GM21526 (cell line): Measurements from ENCODE around the gene NLGN4X.

Source experiments
- ATAC-seq: cut with Tn5 transposase; IDR thresholded peaks from one replicate; pipeline ENCODE4 v1.9.1; 2021; ENCODE audit warnings: moderate library complexity; ENCODE audit not compliant: unreplicated experiment, low FRiP score

NLGN4X gene

GRCh38 chrX:6228720-6229119 is at the start of gene NLGN4X:
NLGN4X (minus strand) TSS chrX:6228867; CDS start chrX:6151466, 77,401 bp downstream.
- no peak for ATAC-seq

DNA sequence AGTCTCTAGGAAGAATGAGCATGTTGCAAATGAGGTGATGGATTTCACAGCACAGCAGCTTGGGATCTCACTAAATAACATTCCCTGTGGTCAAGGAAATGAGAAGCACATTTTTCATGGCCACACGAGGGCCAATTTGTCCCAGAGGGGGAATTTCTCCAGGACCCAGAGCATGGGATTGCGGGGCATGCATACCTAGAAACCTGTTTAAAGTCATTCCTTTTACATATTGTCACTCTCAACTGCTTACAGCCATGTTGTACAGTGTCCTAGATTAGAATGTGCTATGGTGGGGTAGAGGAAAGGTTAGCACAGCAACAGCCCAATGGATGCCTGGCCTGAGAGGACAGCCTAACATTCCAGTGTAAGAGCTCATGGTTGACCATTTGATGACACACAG is 37.4 kb upstream of the NLGN4X start:
- ATAC-seq, result no peak

- no peak for ATAC-seq
Measured at GRCh38 chrX:6262959-6263358, 34.3 kb upstream of the NLGN4X start.

GRCh38 chrX:6257025-6257424 is 28.4 kb upstream of the NLGN4X start:
- no peak for ATAC-seq

DNA sequence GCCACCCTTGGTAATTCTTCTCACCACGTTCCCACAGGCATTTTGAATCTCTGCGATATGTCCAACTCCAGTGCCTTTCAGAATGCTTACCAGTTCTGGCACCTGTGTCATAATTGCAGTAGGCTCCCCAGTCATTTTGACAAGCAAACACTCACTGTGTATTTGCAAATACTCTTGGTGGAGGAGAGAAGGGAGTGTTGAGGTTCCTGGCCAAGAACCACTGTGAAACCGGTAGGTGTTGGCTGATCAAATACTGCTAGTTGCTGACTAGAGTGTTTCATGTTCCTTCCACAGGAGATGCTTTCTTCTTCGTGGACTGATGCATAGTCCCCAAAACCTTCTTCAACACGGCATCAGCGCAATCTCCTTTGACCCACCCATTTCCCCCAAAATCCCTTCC is 16.0 kb upstream of the NLGN4X start:
- ATAC-seq, result no peak

DNA sequence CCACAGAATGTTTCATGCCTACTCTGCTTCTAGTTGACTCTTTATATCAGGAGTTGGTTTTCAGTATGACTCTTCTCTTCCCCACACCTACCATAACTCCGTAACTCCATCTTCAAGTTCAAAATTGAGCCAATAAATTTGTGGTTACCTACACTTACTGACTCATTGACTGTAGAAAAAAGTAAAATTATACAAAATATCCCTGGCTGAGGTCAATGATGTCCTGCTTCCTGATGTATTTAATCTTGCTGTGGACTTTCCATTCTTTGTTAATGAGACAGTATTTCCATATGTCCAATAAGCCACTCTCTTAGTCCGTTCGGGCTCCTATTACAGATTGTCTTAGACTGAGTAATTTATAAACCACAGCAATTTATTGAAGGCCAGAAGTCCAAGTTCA is 9.9 kb upstream of the NLGN4X start:
- ATAC-seq, result no peak

DNA sequence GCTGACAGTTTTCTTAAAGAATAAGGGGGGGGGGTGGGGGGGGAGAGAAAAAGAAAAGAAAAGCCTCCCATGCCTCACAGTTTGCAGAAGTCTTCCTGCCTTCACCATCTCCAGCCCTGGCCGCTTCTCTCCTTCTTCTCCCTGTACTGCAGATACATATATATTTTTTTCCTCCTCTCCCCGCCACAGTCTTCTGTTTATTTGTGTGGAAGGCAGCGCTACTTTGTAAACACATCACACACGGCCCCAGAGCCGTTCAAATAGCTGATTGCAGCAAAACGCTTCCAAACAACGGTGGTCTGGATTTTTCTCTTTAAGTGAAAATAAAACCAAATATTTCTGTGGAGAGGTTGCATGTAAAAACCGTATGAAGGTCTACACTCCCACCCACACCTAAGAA is 732 bp downstream of the NLGN4X start:
- ATAC-seq, result no peak

- ATAC-seq, result no peak
Measured at GRCh38 chrX:6227453-6227835, 1.2 kb downstream of the NLGN4X start.

DNA sequence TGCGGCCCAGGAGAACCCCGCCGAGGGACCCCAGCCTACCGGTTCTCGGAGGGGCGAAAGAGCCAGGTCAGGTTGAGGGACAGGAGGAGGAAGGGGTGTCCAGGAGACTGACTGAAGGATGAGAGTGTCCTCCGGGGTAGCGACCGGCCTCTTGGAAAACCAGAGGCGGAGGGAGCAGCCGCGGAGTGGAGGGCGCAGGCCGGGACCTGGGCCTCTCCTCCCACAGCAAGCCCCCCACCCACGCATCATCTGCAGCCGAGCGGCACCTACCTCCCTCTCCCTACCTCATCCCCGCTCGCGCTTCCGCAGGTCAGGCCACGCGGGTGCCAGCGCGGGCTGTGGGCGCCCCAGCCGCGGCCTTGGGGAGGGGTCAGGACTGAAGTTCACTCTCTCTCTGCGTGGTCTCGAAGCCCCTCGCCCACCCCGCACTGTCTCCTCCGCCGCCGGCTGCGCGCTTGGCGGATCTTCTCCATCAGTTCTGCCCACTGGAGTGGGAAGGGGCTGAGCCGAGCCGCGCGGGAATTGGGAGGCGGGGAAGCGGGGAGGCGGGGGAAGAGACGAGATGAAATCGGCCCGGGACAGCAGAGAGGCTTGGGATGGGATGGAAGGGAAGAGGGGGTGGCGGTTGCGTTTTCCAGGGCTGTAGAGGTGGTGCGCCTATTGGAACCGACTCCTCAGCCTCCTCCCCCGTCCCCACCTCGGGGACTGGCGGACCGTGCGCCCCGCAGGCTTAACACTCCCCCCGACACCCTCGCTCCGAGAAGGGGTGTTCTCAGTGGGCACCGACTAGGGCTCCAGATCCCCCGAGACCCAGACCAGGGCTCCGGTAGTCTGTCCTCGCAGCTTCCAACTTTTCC is 1.8 kb downstream of the NLGN4X start:
- ATAC-seq, result no peak

- ATAC-seq, result no peak
Measured at GRCh38 chrX:6225911-6226595, 2.6 kb downstream of the NLGN4X start.

DNA sequence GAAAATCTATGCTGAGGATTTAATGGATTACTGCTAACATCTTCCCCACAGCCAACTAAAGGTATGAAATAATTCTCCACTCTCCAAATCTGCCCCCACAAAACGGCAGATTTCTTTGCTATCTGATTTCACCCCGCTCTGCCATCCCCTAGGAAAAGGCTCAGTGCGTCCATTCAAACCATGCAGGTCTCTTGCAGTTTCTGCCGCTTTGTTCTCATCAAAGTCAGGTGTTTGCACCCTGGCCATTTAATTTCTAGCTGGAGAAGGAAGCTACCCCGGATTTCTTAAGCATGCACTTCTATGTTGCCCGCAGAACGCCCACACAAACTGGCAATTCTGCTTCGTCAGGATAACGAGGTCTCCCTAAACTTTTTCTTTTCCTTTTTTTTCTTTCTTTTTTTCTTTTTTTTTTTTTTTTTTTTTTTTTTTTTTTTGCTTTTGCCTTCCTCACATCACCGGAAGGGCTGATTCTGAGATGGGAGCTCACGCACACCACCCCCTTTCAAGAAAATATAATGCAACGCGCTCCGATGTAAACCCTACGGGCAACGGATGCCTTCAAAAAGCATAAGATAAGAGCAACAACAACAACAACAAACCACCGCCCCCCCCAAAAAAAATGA is 3.3 kb downstream of the NLGN4X start:
- ATAC-seq, result no peak

DNA sequence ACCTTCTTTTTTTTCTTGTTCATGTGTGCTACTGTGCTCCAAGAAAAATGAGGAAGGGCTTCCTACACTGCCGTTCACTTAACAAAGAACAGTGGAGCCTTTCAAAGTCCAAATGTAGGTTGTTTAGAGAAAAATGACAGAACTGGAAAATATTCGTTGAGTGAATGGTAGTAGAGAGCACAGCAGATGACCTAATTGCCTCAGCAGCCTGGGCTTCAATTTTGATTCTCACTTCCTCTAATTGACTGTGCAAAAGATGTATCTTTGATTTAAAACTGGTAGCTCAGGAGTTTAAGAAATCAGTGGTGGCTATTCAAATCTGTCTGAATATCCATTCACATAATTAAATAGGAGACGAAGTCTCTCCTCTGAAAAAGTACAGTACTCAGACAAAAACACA is 5.2 kb downstream of the NLGN4X start:
- ATAC-seq, result no peak

GRCh38 chrX:6210230-6210629 is 18.4 kb downstream of the NLGN4X start:
- no peak for ATAC-seq

GRCh38 chrX:6203462-6204215 is 25.0 kb downstream of the NLGN4X start:
- ATAC-seq, result no peak

- ATAC-seq, result no peak
Measured at GRCh38 chrX:6199486-6199885, 29.2 kb downstream of the NLGN4X start.

DNA sequence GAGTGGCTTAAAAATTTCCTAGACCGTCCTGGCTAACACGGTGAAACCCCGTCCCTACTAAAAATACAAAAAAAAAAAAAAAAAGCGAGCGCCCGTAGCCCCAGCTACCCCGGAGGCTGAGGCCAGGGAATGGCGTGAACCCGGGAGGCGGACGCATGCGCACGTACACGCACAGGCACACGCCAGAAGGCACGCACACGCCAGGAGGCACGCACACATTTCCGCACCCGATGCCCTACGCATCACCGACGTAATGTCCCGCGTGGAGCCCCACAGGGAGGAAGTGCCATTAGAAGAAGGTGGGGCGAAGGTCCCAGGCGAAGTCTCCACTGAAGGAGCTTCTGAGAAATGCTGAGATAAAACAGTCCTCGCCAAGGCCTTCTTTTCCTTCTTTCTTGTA is 41.4 kb downstream of the NLGN4X start:
- no peak for ATAC-seq

DNA sequence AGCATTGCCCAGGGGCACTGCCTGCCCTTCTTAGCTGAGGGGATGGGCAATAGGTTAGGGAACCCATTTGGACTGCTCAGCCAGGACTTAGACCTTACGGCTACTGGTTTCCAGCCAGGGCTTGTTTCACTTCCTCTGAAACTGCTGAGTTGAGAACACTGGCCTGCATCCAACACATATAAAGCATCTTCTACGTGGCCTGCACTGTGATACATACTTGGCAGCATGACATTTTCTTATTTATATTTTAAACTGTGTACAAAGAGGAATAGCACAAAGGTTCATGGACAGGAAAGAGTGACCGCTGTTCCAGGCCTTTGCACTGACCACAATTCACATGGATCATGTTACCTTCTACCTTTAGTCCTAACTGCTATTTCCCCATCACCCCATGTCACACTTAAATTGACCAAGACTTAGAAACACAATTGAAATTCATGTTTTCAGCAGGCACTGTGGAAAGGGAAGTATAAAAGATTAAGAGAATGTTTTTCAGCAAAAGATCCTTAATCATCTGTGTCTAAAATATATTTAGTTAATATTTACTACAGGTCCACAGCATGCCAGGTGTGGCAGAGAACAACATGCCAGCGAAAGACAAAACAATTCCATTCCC is 43.7 kb downstream of the NLGN4X start:
- ATAC-seq, result peak; percentile 95

DNA sequence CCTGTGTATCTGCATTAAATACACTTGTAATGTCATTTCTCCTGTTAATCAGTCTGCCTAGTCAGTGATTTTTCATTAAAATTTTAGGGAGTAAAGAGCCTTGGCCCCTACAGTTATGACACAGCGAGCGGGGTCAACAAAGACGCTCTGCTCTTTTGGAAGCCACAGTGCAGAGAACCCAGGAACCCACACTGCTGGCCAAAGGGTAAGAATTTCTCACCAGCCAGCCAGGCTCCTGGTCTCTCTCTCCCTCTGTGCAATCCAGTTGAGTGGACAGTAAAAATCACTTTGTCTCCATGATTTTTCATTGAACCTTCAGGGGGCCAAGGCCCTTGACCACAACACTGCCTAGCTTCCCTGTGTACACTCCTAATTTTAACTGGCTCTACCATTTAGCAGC is 52.8 kb downstream of the NLGN4X start:
- no peak for ATAC-seq

- no peak for ATAC-seq
Measured at GRCh38 chrX:6170424-6170823, 58.2 kb downstream of the NLGN4X start.

DNA sequence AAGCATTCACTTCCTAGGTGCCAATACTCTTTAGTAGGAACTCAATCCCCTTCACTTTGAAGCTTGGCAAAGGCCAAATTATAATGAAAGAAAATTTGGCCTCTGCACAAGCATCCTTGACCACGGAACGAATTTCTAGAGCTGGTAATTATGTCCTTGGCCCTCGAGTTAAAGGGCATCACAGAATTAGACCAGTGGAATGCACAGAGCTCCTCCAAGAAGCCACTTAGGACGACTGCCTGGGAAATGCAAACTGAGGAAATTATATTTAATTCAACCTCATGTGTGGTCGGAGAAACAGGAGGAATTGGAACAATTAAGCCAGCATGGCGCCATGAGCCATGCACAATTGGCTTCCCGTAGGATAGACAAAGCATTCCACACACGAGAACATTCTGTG is 59.3 kb downstream of the NLGN4X start:
- ATAC-seq, result no peak
